GM12878 (cell line): Measurements from ENCODE around the gene SRP54. TPM values are rescaled to one million over a fixed set of nuclear protein-coding genes. Genes with fewer than 3 reads are reported as not detected.

Experiments used
- ATF3 ChIP-seq: IDR thresholded peaks from 2 replicates; pipeline ENCODE4 v1.6.1; 2011; ENCODE audit warnings: low read depth, mild to moderate bottlenecking, low read length, moderate library complexity, borderline replicate concordance; ENCODE audit errors: extremely low read depth
- CBFB ChIP-seq: IDR thresholded peaks from 2 replicates; pipeline ENCODE4 v1.6.1; 2016; ENCODE audit warnings: antibody characterized with exemption, low read depth
- CBX5 ChIP-seq: sonication (generic); IDR thresholded peaks from 2 replicates; pipeline ENCODE4 v1.6.1; 2016; ENCODE audit warnings: low read depth, moderate library complexity, mild to moderate bottlenecking, inconsistent platforms
- CEBPZ ChIP-seq: fragments of 150-350 bp; IDR thresholded peaks from 2 replicates; pipeline ENCODE4 v1.6.1; 2016; ENCODE audit warnings: low read depth, low read length
- CTCF ChIP-seq, 3 experiments: IDR thresholded peaks in 2 of 3; conservative IDR thresholded peaks in 1 of 3; 2 replicates each; pipeline ENCODE4 v1.5.1; 2011; ENCODE audit warnings: low read depth in 3 of 3, low read length in 3 of 3, mild to moderate bottlenecking in 3 of 3, control low read depth in 2 of 3, moderate library complexity in 2 of 3, inconsistent platforms in 1 of 3, mixed read lengths in 1 of 3; ENCODE audit not compliant: control insufficient read depth in 2 of 3, insufficient read depth in 1 of 3; ENCODE audit errors: extremely low read depth in 1 of 3
- E4F1 ChIP-seq: fragments of 450-650 bp; IDR thresholded peaks from 2 replicates; pipeline ENCODE4 v1.6.1; 2018; ENCODE audit warnings: borderline replicate concordance, mild to moderate bottlenecking; ENCODE audit not compliant: partially characterized antibody
- HCFC1 ChIP-seq: fragments of 150-350 bp; IDR thresholded peaks from 2 replicates; pipeline ENCODE4 v1.6.1; 2014; ENCODE audit warnings: low read length
- HDAC6 ChIP-seq: fragments of 200-600 bp; sonication (generic); IDR thresholded peaks from one replicate; pipeline ENCODE4 v1.8.0; 2017; ENCODE audit warnings: antibody characterized with exemption; ENCODE audit not compliant: unreplicated experiment
- IKZF2 ChIP-seq, 2 experiments: fragments of 450-650 bp; IDR thresholded peaks; 2 replicates each; pipeline ENCODE4 v1.6.1; 2017; ENCODE audit warnings: mild to moderate bottlenecking in 2 of 2, moderate library complexity in 2 of 2
- IRF3 ChIP-seq: fragments of 450-650 bp; IDR thresholded peaks from 2 replicates; pipeline ENCODE4 v1.6.1; 2014; ENCODE audit warnings: mild to moderate bottlenecking
- JUND ChIP-seq: IDR thresholded peaks from 2 replicates; pipeline ENCODE4 v1.6.1; 2012; ENCODE audit warnings: low read depth, mild to moderate bottlenecking, low read length, improper control_type of control experiment, moderate library complexity
- NR2C1 ChIP-seq: fragments of 450-650 bp; IDR thresholded peaks from 2 replicates; pipeline ENCODE4 v1.6.1; 2017; ENCODE audit warnings: antibody characterized with exemption, mild to moderate bottlenecking, moderate library complexity
- POLR2A ChIP-seq: IDR thresholded peaks from 2 replicates; pipeline ENCODE4 v1.6.1; 2011; ENCODE audit warnings: low read depth, mild to moderate bottlenecking, low read length
- RAD21 ChIP-seq: IDR thresholded peaks from 2 replicates; pipeline ENCODE4 v1.6.1; 2011; ENCODE audit warnings: mild to moderate bottlenecking, low read depth, low read length, moderate library complexity; ENCODE audit not compliant: insufficient read depth
- RUNX3 ChIP-seq: IDR thresholded peaks from 2 replicates; pipeline ENCODE4 v1.6.1; 2012; ENCODE audit warnings: low read length, inconsistent platforms
- SIN3A ChIP-seq: IDR thresholded peaks from 2 replicates; pipeline ENCODE4 v1.6.1; 2012; ENCODE audit warnings: low read depth, low read length, improper control_type of control experiment
- SMC3 ChIP-seq: IDR thresholded peaks from 2 replicates; pipeline ENCODE4 v1.6.1; 2011; ENCODE audit warnings: low read length, improper control_type of control experiment, borderline replicate concordance
- TCF12 ChIP-seq: IDR thresholded peaks from 2 replicates; pipeline ENCODE4 v1.6.1; 2011; ENCODE audit warnings: low read depth, mild to moderate bottlenecking, low read length
- TCF3 ChIP-seq: IDR thresholded peaks from 2 replicates; pipeline ENCODE4 v1.6.1; 2012; ENCODE audit warnings: low read depth, mild to moderate bottlenecking, low read length, borderline replicate concordance; ENCODE audit not compliant: insufficient read depth
- WRNIP1 ChIP-seq: IDR thresholded peaks from 2 replicates; pipeline ENCODE4 v1.6.1; 2011; ENCODE audit warnings: low read depth, low read length, improper control_type of control experiment, borderline replicate concordance
- polyA plus RNA-seq, 11 experiments: library from polyadenylated mRNA; depleted of rRNA in 4 of 11; unstranded in 6 of 11; stranded (reverse) in 5 of 11; fragments of >200 nt; fragmentation: Nextera tagmentation in 4 of 11; fragmentation: Illumina TruSeq in 1 of 11; extraction: Ambion mirVana in 4 of 11; extraction: Trizol in 1 of 11; gene quantifications; 1 replicate in 1 of 11; 2 replicates in 10 of 11; pipeline versions ENCODE4 v1.2.1 to v1.2.3, GENCODE V29; 2011 to 2016; ENCODE audit warnings: inconsistent platforms in 2 of 11, missing spikeins in 2 of 11, low read depth in 1 of 11
- total RNA-seq, 4 experiments: library from RNA; depleted of rRNA in 3 of 4; stranded (reverse); fragments of >200 nt in 3 of 4; fragmentation: Illumina TruSeq in 1 of 4; extraction: Trizol in 1 of 4; gene quantifications; 2 replicates each; pipeline versions ENCODE4 v1.2.1 to v1.2.3, GENCODE V29; 2013 to 2021

Gene SRP54
- total and polyA plus RNA-seq, 10 of the 15 experiments (the other 5 are each of a cell fraction or from before 2014, with no cell fraction given) = 54.1 to 130 (median 72.3) TPM

GRCh38 chr14:35046048-35046750 is 63.4 kb downstream of the SRP54 start, which contains the start of gene FAM177A1 (continued):
- TF ChIP-seq CEBPZ = no peak
- 0 out of 2 replicates have a peak, but pooled peaks have one; percentile 61 for TF ChIP-seq JUND
- no peak for TF ChIP-seq CBFB
- 0 out of 2 replicates have a peak, but pooled peaks have one; percentile 24 for TF ChIP-seq TCF12
- no peak for TF ChIP-seq CBX5
- TF ChIP-seq RUNX3 = no peak
- peak; percentile 39 to 63; a peak in 3 of 4 replicates for TF ChIP-seq IKZF2 (IDR thresholded peaks at IDR 0.05)
- TF ChIP-seq TCF3 = no peak
- no peak for TF ChIP-seq WRNIP1
- no peak for TF ChIP-seq E4F1
- no peak for TF ChIP-seq CTCF (IDR thresholded peaks at IDR 0.05 in 2 of 3, conservative IDR thresholded peaks at IDR 0.05 in 1 of 3; ENCODE audit: control insufficient read depth in 2 of 3, extremely low read depth in 1 of 3, insufficient read depth in 1 of 3, low read depth in 3 of 3, low read length in 3 of 3)
- TF ChIP-seq IRF3 = no peak
- peak; percentile 95 for TF ChIP-seq POLR2A
- TF ChIP-seq SMC3 = 0 out of 2 replicates have a peak, but pooled peaks have one; percentile 8
- no peak for TF ChIP-seq SIN3A
- no peak for TF ChIP-seq ATF3
- peak; percentile 44; the same call in 1 of the 2 replicates for TF ChIP-seq NR2C1
- TF ChIP-seq HCFC1 = no peak; the same call in 1 of the 2 replicates
- no peak for TF ChIP-seq RAD21
- TF ChIP-seq HDAC6 = no peak
